Activated B cell treated with CpG ODN at 0.5 μM for 24 hours (primary cell): ENCODE results near the gene LRRC61. TPM values are rescaled to one million over a fixed set of nuclear protein-coding genes. Genes with fewer than 3 reads are reported as not detected.

Experiments used
- ATAC-seq: fragments of 200-7000 bp; cut with Tn5 transposase; one replicate; pipeline ENCODE4 v1.10.0; 2021; ENCODE audit warnings: low read depth, mild to moderate bottlenecking, moderate library complexity
- CTCF ChIA-PET: fragments of 350-600 bp; sonication (Branson Sonifier 250); formaldehyde crosslinking; loops from one replicate; lab custom pipeline; 2021; ENCODE audit warnings: antibody characterized with exemption; lab: Charles Lee
- POLR2A ChIA-PET: fragments of 350-600 bp; sonication (Branson Sonifier 250); formaldehyde crosslinking; loops from one replicate; lab custom pipeline; 2021; ENCODE audit warnings: antibody characterized with exemption; lab: Charles Lee
- DNase-seq: peaks from one replicate; pipeline ENCODE4 v3.0.0; 2022
- H3K27ac Mint-ChIP-seq: one replicate; pipeline ENCODE4 v1.8.0; 2020; ENCODE audit warnings: mixed read lengths
- H3K27me3 Mint-ChIP-seq: one replicate; pipeline ENCODE4 v1.8.0; 2021; ENCODE audit warnings: mixed read lengths
- H3K36me3 Mint-ChIP-seq: one replicate; pipeline ENCODE4 v1.8.0; 2021; ENCODE audit warnings: low read depth, mixed read lengths
- H3K4me1 Mint-ChIP-seq: one replicate; pipeline ENCODE4 v1.8.0; 2021; ENCODE audit warnings: mixed read lengths
- H3K4me3 Mint-ChIP-seq: one replicate; pipeline ENCODE4 v1.8.0; 2020; ENCODE audit warnings: mild to moderate bottlenecking, mixed read lengths
- H3K9me3 Mint-ChIP-seq: one replicate; pipeline ENCODE4 v1.8.0; 2020; ENCODE audit warnings: mixed read lengths
- CTCF ChIP-seq: fragments of 200-600 bp; IDR thresholded peaks from one replicate; pipeline ENCODE4 v1.8.0; 2022; ENCODE audit warnings: antibody characterized with exemption, mild to moderate bottlenecking
- intact Hi-C: fragments of 100-400 bp; cut with micrococcal nuclease; formaldehyde crosslinking; loops from one replicate; pipeline ENCODE4 v1.15.1; 2024
- total RNA-seq: library from RNA; stranded (reverse); gene quantifications from 2 replicates; pipeline ENCODE4 v1.2.3, GENCODE V29; 2022

LRRC61 gene
- total RNA-seq, 1 donor from 2014 or later = 11.0 TPM

- no peak for ATAC-seq
- TF ChIP-seq CTCF = no peak
- peak overlapping the region; percentile 5 for H3K4me3 Mint-ChIP-seq
- no peaks in the 10 kb centered on the region for H3K27me3 Mint-ChIP-seq
- H3K4me1 Mint-ChIP-seq = peaks cover 72% of the 10 kb centered on the region
- ChIA-PET POLR2A (interaction anchor here (0.6 to 16.5 kb wide), 3 partner anchors 9 to 1752 kb away, joined by 4 to 421 read pairs (median 5); a partner anchor contains a TSS), CTCF (interaction anchor here (0.7 kb wide), 1 partner anchor 27 kb away, joined by 3 read pairs; no protein-coding TSS in a partner anchor)
- H3K27ac Mint-ChIP-seq = peak overlapping the region; percentile 74
- no peak for DNase-seq
- intact Hi-C loops = loop anchor here (5.0 kb wide), 2 partner anchors 604 to 651 kb away; partner anchors contain the start of genes ABCB8 and ZNF467
- no peaks in the 10 kb centered on the region for H3K9me3 Mint-ChIP-seq
- peaks cover 34% of the 10 kb centered on the region for H3K36me3 Mint-ChIP-seq
These were observed 52.7 kb downstream of the LRRC61 start for GRCh38 chr7:150375662-150376521.

GRCh38 chr7:150376560-150376959, 53.4 kb downstream of the LRRC61 start:
- Mint-ChIP-seq H3K4me1 (peaks cover 75% of the 10 kb centered on the region), H3K36me3 (peaks cover 30% of the 10 kb centered on the region), H3K4me3 (no peak overlapping the region), H3K27me3 (no peaks in the 10 kb centered on the region), H3K9me3 (no peaks in the 10 kb centered on the region), H3K27ac (peak overlapping the region; percentile 74)
- ChIA-PET CTCF (interaction anchor here (1.8 to 2.1 kb wide), 2 partner anchors 9 to 30 kb away, joined by 6 to 9 read pairs; partner anchors contain the start of gene REPIN1), POLR2A (interaction anchor here (1.0 to 16.5 kb wide), 6 partner anchors 9 to 36 kb away, joined by 3 to 421 read pairs (median 100); partner anchors contain the start of gene REPIN1)
- ATAC-seq = no peak
- TF ChIP-seq CTCF = no peak
- intact Hi-C loops = loop anchor here (5.0 kb wide), 2 partner anchors 604 to 651 kb away; partner anchors contain the start of genes ABCB8 and ZNF467
- no peak for DNase-seq

- H3K27ac Mint-ChIP-seq = peak overlapping the region; percentile 88
- H3K4me3 Mint-ChIP-seq = peak overlapping the region; percentile 81
- TF ChIP-seq CTCF = no peak
- DNase-seq (no peak), ATAC-seq (no peak)
- intact Hi-C loops = loop anchor here (5.0 kb wide), 2 partner anchors 605 to 650 kb away; partner anchors contain the start of genes ABCB8 and ZNF467
- H3K9me3 Mint-ChIP-seq = no peaks in the 10 kb centered on the region
- ChIA-PET POLR2A (interaction anchor here (1.3 to 4.8 kb wide), 8 partner anchors 10 to 60 kb away, joined by 3 to 261 read pairs (median 8); partner anchors contain the start of genes ACTR3C, LRRC61 and REPIN1), CTCF (interaction anchor here (1.3 to 2.1 kb wide), 5 partner anchors 8 to 32 kb away, joined by 4 to 9 read pairs (median 5); partner anchors contain the start of gene REPIN1)
- H3K27me3 Mint-ChIP-seq = no peaks in the 10 kb centered on the region
- peaks cover 29% of the 10 kb centered on the region for H3K36me3 Mint-ChIP-seq
- peaks cover 81% of the 10 kb centered on the region for H3K4me1 Mint-ChIP-seq
These were observed 54.0 kb downstream of the LRRC61 start for GRCh38 chr7:150377196-150377595.

- H3K36me3 Mint-ChIP-seq = peaks cover 25% of the 10 kb centered on the region
- DNase-seq = no peak
- no peak for ATAC-seq
- H3K9me3 Mint-ChIP-seq = no peaks in the 10 kb centered on the region
- intact Hi-C loops = loop anchor here (2.0 to 5.0 kb wide), 4 partner anchors 13 to 705 kb away; partner anchors contain the start of genes ABCB8, TMUB1 and ZNF467
- TF ChIP-seq CTCF = no peak
- POLR2A ChIA-PET = interaction anchor here (0.9 to 4.8 kb wide), 9 partner anchors 10 to 60 kb away, joined by 3 to 261 read pairs (median 7); partner anchors contain the start of genes ACTR3C, LRRC61 and REPIN1
- CTCF ChIA-PET = interaction anchor here (0.8 to 2.1 kb wide), 8 partner anchors 8 to 32 kb away, joined by 3 to 9 read pairs (median 4); partner anchors contain the start of gene REPIN1
- H3K4me1 Mint-ChIP-seq = peaks cover 84% of the 10 kb centered on the region
- peak overlapping the region; percentile 81 for H3K4me3 Mint-ChIP-seq
- H3K27me3 Mint-ChIP-seq = no peaks in the 10 kb centered on the region
- H3K27ac Mint-ChIP-seq = peak overlapping the region; percentile 88
These were observed 54.5 kb downstream of the LRRC61 start for GRCh38 chr7:150377635-150378034.
